RCC 7860 (cell line): ENCODE results near the gene NBPF1.
"Not testable (repeated sequence)": the region's sequence is repeated elsewhere in the genome, so short reads cannot be mapped to it uniquely, and the experiment has no call there.

Source experiments
- DNase-seq: peaks from one replicate; pipeline ENCODE4 v3.0.0-alpha.2; 2015; ENCODE audit warnings: low spot score
- FAIRE-seq: peaks from 2 replicates; lab custom pipeline; 2012; peaks lifted over from hg19 to GRCh38; lab: Jason Lieb, UNC

The NBPF1 gene

DNA sequence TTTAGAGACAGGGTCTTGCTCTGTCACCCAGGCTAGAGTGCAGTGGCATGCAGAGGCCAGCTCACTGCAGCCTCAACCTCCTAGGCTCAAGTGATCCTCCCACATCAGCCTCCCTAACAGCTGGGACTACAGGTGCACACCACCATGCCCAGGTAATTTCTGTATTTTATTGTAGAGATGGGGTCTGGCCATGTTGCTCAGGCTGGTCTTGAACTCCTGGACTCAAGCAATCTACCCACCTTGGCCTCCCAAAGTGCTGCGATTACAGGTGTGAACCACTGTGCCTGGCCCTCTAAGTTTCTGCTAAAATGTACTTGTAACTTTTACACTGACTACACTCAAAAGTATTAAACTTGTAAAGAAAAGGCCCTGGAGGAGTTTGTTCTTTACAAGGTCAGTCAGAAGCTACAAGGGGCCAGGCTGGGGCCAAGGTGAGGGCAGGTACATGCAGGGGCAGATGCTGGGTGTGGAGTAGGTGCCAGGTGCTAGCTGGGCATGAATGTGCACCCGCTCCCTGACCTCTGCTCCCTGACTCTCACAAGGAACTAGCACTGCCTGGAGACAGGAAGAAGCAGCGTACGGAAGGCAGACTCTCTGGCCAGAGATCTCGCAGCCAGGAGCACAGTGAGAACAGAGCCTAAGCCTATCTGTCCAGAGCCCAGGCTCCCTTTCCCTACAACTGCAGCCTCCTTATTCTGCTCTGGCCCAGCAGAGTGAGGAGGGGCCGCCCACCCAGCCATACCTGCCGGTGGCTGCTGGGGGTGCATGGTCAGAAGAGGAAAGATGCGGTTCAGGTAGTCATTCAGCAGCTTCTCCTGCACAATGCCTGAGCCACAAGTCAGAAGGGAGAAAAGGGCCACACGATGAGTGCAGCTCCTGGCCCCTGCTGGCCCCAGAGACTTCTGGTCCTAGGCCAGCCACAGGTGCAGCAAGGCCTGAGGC is 28.9 kb upstream of the NBPF1 start:
- FAIRE-seq, DNase-seq: not testable (repeated sequence)

DNA sequence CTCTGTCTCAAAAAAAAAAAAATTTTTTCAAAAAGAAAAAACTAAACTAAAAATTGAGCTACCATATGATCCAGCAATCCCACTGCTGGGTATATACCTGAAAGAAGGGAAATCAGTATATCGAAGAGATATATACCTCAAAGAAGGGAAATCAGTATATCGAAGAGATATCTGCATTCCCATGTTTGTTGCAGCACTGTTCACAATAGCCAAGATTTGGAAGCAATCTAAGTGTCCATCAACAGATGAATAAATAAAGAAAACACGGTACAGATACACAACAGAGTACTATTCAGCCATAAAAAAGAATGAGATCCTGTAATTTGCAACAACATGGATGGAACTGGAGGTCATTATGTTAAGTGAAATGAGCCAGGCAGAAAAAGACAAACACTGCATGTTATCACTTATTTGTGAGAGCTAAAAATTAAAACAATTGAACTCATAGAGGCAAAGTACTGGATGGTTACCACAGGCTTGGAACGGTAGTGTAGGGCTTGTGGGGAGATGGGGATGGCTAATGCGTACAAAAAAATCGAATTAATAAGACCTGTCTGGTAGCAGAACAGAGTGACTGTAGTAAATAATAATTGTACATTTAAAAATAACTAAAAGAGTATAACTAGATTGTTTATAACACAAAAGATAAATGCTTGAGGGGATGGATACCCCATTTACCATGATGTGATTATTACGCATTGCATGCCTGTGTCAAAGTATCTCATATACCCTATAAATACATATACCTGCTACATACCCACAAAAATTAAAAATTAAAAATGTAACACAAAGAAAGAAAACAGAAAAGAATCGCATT is 28.0 kb upstream of the NBPF1 start:
- FAIRE-seq, DNase-seq: not testable (repeated sequence)

DNA sequence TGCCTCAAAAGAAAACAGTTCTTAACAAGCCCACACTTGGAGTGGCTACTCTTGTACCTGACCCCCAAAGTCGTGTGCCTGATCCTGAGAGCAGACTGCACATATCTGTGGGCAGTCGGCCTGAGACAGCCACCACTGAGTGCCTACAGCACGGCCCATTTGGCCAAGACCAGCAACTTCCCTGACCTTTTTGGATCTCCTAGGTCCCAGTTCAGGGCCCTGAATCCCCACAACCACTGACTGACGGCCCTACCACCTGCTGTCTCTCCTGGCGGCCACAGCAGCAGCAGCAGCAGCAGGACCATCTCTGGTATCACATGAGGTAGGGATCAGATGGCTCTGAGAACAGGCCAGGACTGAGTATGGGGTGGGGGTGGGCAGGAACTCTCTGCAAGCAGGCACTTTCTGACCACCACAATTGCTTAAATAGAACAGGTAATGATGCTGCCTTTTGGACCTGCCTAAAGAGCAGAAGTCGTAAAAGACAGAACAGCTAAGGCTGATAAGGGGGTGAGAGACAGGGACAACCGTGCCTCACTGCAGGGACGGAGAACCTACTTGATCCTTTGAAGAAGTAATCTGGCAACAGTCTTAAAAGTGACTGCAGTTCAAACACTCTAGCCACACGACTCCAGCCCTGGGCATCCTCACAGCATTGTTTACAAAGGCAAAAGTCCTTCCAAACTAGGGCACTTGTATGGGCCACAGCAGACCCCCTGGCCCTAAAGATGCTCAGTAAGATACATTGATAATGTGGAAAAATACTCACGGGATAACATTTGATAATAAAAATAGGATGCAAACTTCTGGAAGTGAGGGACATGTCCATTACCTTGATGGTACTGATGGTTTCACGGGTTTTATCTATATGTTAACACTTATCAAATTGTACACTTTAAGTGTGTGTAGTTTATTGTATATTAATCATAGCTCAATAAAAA is 26.0 kb upstream of the NBPF1 start:
- not testable (repeated sequence) for FAIRE-seq, DNase-seq

DNA sequence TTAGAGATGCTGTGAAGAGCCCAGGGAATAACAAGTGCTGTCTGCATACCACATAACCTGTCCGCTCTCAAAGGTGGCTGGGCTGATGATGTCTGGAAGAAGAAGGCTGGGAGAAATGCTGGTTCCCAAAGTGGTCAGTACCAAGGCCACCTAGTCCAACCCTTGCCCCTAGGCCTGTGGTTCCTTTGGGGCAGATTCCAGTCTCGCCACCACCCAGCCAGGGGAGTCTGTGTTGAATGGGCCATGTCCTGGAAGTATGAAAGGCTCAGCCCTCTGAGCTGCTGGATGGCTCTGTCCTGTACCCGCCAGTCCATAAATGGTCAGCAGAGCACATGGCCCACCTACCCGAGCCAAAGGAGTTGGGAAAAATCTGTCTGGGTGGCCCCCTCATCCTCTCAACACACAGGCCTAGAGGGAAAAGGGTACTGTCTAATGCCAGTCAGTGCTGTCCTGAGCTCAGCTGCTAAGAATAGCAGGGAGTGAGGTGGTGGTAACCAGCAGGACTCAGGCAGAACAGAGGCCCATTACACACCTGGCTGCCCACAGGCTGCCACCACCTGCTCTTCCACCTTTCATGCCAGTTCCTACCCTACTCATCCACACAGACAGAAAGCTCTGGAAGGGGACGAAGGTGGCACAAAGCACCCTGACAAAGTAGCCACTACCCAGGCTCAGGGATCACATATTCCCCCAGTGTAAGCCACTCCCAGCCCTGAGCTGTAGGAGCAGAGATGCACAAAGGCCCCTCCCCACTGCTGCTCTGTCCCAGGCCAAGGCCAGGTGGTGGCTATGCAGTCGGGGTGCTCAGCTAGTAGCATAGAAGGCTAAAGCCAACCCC is 24.8 kb upstream of the NBPF1 start:
- DNase-seq, FAIRE-seq: not testable (repeated sequence)

DNA sequence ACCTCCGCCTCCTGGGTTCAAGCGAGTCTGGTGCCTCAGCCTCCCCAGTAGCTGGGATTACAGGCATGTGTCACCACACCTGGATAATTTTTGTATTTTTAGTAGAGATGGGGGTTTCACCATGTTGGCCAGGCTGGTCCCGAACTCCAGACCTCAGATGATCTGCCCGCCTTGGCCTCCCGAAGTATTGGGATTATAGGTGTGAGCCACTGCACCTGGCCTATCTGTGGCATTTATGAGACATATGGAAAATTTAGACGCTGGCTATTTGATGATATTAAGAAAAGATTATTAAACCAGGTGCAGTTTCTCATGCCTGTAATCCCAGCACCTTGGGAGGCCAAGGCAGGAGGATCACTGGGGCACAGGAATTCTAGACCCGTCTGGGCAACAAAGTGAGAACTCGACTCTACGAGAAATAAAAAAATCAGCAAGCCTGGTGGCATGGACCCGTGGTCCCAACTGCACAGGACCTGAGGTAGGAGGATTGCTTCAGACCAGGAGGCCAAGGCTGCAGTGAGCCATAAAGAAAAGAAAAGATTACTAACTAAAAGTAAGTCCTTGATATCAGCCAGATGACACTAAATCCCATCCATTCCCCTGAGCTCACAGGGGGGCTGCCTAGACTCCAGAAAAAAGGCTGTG is 23.3 kb upstream of the NBPF1 start:
- FAIRE-seq, DNase-seq: not testable (repeated sequence)

DNA sequence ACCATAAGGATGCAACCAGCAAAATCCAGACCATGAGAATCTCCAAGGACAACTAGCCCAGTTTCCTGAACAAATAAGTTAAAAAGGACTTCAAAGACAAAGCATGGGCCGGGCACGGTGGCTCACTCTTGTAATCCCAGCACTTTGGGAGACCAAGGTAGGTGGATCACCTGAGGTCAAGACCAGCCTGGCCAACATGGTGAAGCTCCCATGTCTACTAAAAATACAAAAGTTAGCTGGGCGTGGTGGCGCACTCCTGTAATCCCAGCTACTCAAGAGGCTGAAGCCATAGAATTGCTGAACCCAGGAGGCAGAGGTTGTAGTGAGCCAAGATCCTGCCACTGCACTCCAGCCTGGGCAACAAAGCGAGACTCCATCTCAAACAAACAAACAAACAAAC is 22.6 kb upstream of the NBPF1 start:
- DNase-seq, FAIRE-seq: not testable (repeated sequence)

DNA sequence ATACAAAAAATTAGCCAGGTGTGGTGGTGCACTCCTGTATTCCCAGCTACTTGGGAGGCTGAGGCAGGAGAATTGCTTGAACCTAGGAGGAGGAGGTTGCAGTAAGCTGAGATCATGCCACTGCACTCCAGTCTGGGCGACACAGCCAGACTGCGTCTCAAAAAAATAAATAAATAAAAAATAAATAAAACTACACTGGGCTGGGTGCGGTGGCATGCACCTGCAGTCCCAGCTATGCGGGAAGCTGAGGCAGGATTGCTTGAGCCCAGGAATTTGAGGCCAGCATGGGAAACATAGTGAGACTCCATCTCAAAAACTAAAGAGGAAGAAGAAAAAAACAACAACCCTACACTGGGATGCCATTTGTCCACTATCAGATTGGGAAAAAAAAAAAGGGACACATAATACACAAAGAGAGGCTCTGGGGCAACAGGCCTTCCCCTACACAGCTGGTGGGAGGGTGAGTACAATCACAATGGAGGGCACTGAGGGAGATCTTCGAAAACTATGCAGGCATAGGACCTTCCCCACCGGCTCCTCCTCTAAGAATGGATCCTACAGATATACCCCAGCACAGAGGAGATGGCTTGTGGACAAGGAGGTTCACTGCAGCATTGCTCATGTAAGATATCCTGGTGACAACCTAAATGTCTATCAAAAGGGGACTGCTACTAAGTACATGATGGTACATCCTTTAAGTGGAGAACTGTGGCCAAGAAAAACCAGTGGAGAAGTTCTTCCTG is 20.3 kb upstream of the NBPF1 start:
- not testable (repeated sequence) for DNase-seq

DNA sequence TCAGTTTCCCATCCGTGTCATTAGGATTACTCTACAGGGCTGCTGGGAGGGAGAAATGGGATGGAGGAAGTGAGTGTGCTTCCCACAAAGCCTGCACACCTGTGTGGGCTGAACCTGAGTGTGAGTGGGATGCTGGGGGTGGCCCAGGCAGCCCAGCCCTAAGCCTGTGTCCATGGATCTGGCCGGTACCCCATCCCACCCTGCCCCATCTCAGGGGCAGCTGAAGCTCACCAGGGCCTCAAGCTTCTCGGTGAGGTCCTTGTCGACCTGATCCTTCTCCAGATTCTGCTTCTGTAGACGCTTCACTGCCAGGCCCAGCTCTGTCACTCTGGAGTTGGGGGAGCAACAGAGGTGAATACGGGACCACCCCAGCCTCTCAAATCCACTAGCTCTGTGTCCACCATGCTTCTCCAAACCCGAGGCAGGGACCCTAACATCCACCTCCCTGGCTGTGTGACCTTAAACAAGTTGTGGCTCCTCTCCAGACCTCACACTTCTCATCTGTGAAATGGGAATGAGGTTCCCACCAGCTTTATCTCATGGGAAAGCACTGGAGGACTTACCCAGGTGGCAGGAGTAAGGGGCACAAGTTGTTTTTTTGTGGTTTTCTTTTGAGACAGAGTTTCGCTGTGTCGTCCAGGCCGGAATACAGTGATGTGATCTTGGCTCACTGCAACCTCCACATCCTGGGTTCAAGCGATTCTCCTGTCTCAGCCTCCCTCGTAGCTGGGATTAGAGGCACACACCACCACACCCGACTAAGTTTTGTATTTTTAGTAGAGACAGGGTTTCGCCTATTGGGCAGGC is 18.9 kb upstream of the NBPF1 start:
- FAIRE-seq, DNase-seq: not testable (repeated sequence)

More for the DNA sequence above, 20.3 kb upstream of the NBPF1 start:
- FAIRE-seq = not testable (repeated sequence)

DNA sequence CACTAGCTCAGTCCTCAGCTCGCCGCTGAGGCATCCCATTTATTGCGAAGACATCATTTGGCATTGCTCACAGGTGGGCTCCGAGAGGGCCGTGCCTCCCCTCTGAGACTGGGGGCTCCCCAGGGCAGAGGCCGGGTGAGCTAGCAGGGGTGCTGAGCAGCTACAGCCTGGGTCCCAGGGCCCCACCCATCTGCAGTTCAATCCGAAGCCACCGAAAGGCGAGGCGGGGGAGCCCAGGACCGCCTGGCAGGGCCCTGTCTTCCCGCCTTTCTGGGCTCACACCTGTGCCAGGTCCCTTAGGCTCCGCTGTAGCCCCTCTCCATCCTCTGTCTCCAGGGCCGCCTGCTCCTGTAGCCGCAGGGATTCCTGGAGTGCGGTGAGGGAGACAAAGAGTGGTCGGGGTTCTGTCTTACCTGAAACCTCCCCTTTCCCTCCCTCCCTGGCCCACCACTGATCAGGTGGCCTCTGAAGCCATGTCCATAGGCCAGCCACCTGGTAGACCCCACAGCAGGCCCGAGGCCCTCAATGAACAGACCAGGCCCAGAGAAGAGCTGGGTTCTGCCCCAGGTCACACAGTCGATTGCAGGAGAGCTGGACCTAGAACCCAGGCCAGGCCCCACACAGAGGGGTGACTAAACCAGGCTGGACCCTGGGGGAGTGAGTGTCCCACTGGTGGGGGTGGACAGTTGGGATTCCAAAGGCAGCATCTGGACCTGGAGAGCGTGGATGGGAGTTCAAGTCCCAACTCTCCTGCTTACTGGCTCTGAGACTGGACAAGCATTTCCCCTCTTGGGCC is 18.1 kb upstream of the NBPF1 start:
- DNase-seq = no peak

DNA sequence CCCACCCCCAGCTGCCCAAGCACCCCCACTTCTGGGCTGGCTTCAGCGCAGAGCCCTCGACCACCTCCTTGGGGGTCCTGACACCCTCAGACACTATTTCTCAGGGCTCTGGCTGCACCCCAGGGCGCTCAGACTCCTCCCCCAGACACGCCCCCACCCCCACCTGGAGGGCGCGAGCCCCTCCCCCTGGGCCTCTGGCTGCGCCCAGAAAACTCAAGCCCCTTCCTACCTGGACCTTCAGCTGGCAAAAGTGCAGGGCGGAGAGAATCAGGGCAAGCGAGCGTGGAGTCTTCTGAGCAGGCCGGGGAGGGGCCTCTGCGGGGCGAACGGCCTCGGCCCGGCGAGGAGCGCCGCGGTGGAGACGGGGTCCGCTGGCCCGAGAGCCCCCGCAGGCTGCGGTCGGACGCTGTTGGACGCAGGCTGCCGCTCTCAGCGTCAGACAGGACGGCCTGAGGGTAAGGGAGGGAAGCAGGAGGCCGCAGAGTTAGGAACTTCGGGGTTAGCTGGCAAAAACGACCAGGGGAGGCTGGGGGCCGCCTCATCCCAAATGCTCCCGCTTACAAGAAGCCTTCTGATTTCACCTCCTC is 17.4 kb upstream of the NBPF1 start:
- no peak for FAIRE-seq

More for the DNA sequence above, 18.1 kb upstream of the NBPF1 start:
- FAIRE-seq = no peak

DNA sequence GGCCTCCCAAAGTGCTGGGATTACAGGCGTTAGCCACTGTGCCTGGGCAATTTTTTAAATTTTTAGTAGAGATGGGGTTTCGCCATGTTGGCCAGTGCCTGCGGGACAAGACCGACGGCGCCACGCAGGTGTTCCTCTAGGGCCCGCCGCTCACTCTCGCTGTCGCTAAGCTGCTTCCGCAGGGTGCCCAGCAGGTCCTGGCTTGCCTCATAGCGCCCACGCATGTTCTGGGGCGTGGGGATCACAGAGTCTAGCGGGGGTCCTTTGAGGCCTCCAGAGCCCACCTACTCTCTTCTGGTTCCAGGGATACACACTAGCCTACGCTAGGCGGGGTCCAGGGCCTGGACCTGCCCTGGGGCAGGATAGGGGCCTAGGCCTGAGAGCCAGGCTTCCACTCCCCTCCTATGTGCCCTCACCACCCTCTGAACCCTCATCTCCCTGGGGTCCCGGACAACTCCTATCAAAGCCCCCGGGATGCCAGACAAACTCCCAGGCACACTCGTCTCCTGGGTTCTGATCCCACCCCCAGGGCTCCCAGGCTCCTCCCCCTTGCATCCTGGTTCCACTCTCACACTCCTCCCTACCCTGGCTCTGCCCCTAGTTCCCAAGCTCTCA is 16.7 kb upstream of the NBPF1 start:
- FAIRE-seq, DNase-seq: not testable (repeated sequence)

More for the DNA sequence above, 17.4 kb upstream of the NBPF1 start:
- DNase-seq = no peak

DNA sequence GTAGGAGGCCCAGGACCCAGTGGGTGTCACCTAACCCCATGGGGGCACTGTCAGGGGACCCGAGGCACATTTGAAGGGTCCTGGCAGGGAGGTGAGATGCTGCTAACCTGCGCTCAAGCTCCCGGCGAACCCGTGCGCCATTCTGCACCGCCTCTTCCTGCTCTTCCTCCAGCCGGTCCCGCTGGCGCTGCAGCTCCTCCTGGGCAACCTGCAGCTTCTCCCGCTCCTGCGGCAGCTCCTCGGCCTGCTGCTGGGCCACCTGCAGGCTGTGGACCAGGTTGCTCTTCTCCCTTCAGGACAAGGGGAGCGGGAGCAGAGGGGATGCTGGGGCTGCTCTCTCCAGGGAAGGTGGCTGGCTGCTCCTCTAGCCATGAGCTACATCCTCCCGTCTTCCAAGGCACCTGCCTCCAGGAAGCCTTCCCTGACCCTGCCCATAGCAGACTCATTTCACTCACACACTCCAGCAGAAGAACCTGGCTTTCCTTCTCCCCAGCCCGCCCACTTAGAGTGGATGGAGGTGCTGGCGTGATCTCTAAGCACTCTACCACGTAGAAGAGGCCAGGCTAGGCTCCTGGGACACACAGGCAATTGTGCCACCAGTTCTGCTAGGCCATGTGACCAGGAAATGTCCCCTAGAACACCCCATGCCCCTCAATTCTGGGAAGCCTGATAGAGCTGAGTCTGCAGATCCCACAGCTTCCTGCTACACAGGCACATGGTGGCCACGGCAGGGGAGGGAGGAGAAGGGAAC is 15.2 kb upstream of the NBPF1 start:
- FAIRE-seq (no peak), DNase-seq (no peak)

DNA sequence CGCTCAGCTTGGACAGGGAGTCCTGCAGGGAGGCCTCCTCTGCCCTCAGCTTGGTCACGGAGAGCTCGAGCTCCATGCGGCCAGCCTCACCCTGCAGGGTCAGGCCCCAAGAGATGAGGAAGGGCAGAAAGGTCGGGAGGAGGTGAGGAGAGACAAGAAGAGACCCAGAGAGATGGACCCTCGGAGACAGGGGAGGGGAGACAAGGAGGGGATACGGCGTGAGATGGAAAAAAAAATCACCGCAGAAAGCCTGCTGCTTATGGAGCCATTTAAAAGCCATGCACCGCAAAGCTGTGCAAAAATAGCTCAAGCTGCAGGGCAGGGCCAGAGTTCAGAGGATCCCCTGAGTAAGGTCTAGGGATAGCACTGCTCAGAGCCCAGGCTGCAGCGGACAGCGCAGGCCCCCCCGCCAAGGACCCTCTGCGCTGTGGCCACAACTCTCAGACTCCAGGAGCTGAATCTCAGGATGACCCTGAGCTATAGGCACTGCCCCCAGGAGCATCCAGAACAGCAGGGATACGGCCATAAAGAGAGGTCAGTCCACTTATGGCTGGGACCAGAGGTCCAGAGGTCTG is 13.1 kb upstream of the NBPF1 start:
- not testable (repeated sequence) for FAIRE-seq, DNase-seq

DNA sequence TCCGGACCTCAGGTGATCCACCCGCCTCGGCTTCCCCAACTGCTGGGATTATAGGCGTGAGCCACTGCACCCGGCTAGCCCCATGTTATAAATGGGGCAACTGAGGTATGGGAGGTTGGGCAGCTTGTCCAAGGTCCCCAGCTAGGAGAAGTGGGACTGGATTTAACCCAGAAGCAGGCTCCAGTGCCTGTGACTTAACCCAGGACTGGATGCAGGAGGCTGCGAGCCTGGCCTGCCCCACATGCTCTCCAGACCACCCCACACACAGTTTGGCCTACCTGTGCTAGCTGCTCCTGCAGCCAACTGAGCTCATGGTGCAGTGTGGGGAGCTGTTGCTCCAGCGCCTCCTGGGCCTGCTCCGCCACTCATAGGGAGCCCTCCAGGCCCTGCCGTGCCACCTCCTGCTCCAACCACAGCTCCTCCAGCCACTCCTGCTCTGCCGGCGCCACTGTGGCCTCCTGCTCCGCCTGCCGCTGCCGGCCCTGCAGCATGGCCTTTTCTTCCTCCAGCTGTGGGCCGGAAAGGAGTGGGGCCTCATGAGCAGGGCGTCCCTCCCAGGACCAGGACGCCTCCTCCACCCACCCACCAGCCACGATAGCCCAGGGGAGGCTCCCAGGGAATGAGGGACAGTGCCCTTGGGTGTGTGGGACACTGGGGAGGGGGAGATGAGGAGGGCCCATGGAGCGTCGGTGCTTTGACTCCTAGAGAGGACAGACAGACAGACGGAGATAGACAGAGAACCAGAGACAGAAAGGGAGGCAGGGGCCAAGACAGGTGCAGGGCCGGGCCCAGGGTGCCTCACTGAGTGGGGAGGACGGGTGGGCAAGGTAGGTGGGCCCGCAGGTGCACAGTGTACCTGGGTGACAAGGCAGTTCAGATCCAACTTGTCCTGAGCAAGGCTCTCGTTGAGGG is 12.4 kb upstream of the NBPF1 start:
- DNase-seq = no peak
- no peak for FAIRE-seq
